GM08714 (cell line): ENCODE data around the gene PRPF40B.

Experiments used
- H3K4me3 ChIP-seq: fragments of 200-500 bp; sonication (Bioruptor generic); 2 replicates; pipeline ENCODE4 v1.5.1; 2014; ENCODE audit warnings: mild to moderate bottlenecking, low read length, inconsistent platforms
- ZNF274 ChIP-seq: IDR thresholded peaks from 2 replicates; pipeline ENCODE4 v1.6.1; 2012; ENCODE audit warnings: mild to moderate bottlenecking, low read depth, low read length

PRPF40B gene

GRCh38 chr12:49652921-49653520 lies 29.7 kb downstream of the PRPF40B start:
- H3K4me3 ChIP-seq: no peak overlapping the region
- TF ChIP-seq ZNF274: no peak

DNA sequence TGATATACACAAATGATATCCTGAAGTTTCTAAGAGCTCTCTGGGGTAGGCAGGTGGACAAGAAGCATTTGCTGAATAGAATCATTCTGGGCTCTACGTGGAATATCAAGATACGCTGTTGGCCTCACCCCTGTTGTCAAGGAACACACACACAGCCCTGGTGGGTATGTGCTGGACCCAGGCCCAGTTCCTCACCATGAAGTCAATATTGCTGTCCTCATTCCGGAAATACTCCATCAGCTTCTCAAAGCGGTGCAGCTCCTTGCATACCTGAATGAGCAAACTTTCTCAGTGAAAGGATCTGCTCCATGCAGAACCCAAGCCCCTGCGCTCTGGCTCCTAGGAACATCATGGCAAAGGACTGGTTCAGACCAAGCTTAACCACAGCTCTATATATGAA lies 31.4 kb downstream of the PRPF40B start:
- TF ChIP-seq ZNF274: no peak
- H3K4me3 ChIP-seq: no peak overlapping the region

- H3K4me3 ChIP-seq: no peak overlapping the region
- no peak for TF ChIP-seq ZNF274
Measured at GRCh38 chr12:49655595-49656236, 32.4 kb downstream of the PRPF40B start.

DNA sequence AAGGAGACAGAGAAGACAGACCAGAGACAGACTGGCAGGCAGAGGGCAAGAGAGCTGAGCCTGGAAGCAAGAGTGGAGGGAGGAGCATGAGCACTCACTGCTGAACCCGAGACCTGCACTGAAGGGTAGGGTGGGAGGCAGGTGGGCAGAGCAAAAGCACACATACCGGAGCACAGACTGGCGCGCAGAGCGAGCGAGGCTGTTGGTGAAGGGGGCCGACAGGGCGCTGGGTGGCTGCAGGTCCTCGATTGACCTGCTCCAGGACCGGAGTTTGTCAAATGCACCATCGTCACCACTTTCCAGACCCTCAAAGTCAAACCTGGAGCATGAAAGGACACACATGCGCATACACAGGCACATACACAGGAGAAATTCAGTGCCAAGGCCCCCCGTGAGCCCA lies 34.9 kb downstream of the PRPF40B start:
- no peak for TF ChIP-seq ZNF274
- no peak overlapping the region for H3K4me3 ChIP-seq

GRCh38 chr12:49659753-49660152 lies 36.4 kb downstream of the PRPF40B start:
- TF ChIP-seq ZNF274: no peak

DNA sequence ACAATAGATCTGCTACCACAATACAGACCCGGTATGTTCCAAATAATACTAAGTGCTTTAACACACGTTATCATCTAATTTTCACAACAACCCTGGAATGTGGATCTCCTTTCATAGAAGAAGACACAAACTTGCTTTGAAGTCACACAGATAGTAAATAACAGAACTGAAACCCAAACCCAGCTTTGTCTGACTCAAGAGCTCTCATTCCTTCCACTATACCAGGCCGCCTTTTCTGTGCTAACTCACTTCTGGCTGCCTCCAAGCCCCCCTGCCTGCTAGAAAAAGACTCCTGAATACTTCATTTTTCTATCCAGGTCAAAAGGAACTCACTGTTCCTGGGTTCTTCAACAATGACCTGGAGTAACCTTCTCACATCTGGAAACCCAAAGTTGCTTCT lies 37.8 kb downstream of the PRPF40B start:
- no peak for TF ChIP-seq ZNF274
- peak overlapping the region; percentile 3; the same call in 1 of the 2 replicates for H3K4me3 ChIP-seq

More at GRCh38 chr12:49659753-49660152, 36.4 kb downstream of the PRPF40B start:
- no peak overlapping the region for H3K4me3 ChIP-seq

- H3K4me3 ChIP-seq: peak overlapping the region; percentile 3; the same call in 1 of the 2 replicates
- TF ChIP-seq ZNF274: no peak
Measured at GRCh38 chr12:49661746-49662145, 38.4 kb downstream of the PRPF40B start.

GRCh38 chr12:49662998-49663843 lies 39.9 kb downstream of the PRPF40B start:
- TF ChIP-seq ZNF274: no peak
- H3K4me3 ChIP-seq: peak overlapping the region; percentile 11; the same call in 1 of the 2 replicates

GRCh38 chr12:49664167-49664566 lies 40.8 kb downstream of the PRPF40B start:
- TF ChIP-seq ZNF274: no peak
- no peak overlapping the region for H3K4me3 ChIP-seq

DNA sequence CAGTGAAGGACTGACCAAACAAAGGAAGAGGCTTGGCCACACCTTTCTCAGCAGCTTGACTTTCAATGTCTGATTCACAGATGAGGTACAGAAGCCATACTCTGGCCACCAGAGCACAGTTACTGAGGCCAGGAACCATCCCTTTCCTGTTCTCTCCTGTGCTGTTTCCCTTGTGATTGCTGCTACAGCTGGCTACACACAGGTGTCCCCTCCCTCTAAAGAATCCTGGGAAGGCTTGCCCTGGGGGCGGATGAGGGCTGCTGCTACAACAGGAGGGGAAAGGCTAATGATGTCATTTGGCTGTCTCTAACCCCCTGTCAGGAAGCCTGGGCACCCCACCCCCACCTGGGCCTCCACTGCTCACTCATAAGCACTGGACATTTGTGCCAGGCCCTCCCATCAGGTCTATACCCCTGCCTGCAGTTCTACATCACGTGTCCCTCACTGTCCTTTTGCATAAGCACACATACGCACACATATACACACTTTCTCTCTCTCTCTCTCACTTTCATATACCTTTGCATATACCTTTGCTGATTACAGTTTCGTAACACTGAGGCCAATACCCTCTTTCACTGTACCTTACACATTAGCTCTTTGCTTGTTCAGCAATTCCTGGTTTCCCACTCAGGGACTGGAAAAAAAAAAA lies 41.4 kb downstream of the PRPF40B start:
- no peak overlapping the region; the same call in 1 of the 2 replicates for H3K4me3 ChIP-seq
- TF ChIP-seq ZNF274: no peak

DNA sequence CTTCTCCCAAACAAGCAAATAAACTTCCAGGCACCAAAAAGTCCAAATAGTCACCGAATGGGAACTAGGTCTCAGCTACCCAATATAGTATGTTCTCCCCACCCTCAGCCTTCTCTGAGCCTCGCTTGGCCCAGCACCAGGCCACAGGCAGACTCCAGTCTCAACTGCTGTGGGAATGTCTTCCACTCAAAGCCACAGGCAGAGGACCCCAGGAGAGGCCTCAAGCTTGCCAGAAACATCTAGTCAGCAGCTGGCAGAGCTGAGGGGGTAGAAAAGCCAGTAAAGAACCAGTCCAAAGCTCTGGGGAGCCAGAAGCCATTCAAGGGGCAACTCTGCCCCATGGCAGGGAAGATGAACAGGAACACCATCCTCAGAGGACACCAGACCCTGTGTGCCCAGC lies 42.0 kb downstream of the PRPF40B start:
- TF ChIP-seq ZNF274: no peak
- H3K4me3 ChIP-seq: no peak overlapping the region

GRCh38 chr12:49666176-49666575 lies 42.8 kb downstream of the PRPF40B start:
- no peak overlapping the region for H3K4me3 ChIP-seq
- no peak for TF ChIP-seq ZNF274

- no peak overlapping the region for H3K4me3 ChIP-seq
- TF ChIP-seq ZNF274: no peak
Measured at GRCh38 chr12:49667325-49668090, 44.1 kb downstream of the PRPF40B start.
